GM10266 (cell line): ENCODE data around the gene MGAT4B.

Experiments used
- DNase-seq: peaks from one replicate; pipeline ENCODE4 v3.0.0; 2012; ENCODE audit errors: extremely low spot score
- TF ChIP-seq, protein P1 (sequence below): IDR thresholded peaks from 2 replicates; pipeline ENCODE4 v1.5.1; 2012; ENCODE audit warnings: mild to moderate bottlenecking, low read depth; ENCODE audit not compliant: control insufficient read depth, insufficient read depth; ENCODE audit errors: missing control alignments

The MGAT4B gene

DNA sequence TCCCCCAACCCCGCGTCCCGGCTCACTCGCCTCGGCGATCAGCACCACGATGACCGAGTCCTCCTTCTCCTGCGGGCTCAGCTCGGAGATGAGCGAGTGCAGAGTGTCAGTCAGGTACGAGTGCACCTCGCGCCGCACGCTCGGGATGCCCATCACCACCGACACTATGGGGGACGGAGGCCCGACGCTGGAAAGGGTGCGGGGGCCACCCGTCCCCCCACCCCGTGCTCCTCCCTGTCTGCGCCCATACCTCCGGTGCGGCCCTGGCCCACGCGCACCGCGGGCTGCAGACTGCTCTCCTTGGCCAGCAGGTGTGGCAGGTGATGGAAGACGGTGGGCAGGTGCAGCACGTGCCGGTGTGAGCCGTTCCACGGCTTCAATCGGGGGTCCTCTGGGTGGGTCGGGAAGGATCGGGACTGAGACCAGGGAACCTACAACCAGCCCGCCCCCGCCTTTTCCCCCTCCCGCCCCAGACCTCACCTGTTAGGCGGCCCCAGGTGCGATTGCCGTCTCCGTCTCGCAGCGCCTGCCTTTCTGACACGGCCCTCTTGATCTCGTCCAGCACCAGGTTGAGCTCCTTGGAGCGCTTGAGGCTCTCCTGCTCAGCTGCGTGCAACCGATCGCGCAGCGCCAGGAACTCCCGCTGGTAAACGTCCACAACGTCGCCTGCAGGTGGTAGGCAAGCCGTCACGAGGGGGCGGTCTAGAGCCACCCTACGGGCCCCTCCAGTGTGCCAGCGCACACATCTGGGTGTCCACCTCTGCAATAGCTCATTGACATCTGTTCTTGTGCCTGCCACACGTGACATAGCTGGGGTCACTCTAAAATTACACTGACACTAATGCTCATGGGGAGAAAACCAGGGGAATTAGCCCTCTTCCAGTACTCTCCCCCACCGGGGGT, 5.1 kb downstream of the MGAT4B start:
- DNase-seq: peak; percentile 83

DNA sequence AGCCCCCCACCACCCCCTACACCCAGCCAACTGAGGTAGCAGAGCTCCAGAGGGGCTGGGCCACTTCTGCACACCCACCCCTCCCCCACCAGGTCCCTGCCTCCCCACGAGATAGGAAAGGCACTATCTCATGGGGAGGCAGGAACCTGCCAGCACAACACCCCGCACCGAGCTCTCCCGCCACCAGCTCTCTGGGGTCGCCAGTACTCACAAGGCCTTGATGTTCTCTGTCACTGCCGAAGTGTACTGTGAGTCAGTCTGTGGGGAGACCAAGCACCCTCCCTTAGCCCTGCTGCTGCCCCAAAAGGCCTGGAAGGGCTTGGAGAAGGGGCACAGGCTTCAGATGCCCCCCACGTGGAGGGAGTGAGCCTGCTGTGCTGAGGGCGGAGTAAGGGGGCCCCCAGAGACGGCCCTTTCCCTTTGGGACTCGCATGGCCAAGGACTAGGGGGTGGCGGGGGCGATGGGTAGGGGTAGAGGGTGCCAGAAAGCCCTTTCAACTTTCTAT, 5.9 kb downstream of the MGAT4B start:
- DNase-seq: no peak
- TF ChIP-seq, protein P1, sequence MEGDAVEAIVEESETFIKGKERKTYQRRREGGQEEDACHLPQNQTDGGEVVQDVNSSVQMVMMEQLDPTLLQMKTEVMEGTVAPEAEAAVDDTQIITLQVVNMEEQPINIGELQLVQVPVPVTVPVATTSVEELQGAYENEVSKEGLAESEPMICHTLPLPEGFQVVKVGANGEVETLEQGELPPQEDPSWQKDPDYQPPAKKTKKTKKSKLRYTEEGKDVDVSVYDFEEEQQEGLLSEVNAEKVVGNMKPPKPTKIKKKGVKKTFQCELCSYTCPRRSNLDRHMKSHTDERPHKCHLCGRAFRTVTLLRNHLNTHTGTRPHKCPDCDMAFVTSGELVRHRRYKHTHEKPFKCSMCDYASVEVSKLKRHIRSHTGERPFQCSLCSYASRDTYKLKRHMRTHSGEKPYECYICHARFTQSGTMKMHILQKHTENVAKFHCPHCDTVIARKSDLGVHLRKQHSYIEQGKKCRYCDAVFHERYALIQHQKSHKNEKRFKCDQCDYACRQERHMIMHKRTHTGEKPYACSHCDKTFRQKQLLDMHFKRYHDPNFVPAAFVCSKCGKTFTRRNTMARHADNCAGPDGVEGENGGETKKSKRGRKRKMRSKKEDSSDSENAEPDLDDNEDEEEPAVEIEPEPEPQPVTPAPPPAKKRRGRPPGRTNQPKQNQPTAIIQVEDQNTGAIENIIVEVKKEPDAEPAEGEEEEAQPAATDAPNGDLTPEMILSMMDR: no peak

More for the DNA sequence above, 5.1 kb downstream of the MGAT4B start:
- TF ChIP-seq, protein P1: peak; percentile 69

DNA sequence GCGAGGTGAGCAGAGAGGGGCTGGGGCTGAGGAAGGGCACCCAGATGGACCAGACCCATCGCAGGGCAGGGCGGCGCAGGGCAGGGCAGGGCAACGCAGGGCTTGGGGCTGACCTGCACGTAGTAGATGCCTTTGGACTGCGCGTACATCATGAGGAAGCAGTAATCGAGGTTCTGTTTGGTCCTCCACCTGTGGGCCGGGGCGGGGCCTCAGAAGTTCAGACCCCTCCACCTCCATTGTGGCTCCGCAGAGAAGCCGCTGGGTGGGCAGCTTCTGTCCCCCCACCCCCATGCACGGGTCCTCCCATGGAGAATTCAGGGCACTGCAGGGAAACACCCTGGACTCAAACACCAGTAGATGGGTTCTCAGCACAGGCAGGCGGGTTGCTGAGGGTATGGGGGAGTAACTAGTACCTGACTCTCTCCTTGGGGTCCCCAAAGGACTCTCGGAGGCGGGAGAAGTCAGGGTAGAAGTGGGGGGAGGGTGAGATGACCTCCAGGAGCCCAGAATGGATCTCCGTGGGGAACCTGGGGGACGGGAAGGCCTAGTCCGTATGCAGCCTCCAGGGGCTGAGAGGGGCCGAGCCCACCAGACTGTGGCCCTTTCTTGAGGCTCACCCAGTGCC, 6.5 kb downstream of the MGAT4B start:
- peak; percentile 21 for DNase-seq
- TF ChIP-seq, protein P1: no peak

DNA sequence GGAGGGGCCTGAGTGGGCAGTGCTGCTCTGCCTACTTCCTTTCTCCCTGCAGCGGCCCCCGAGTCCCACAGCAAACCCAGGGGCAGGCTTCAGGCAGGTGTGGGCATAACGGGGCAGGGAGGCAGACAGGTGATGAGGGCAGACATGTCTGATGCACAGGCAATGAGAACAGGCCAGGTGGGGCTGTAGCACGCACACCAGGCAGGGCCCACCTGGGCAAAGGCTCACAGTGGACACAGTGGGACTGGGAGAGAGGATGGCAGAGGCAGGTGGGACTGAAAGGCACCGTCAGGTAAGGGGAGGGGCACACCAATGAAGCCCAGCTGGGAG, 7.1 kb downstream of the MGAT4B start:
- no peak for DNase-seq
- TF ChIP-seq, protein P1: no peak

DNA sequence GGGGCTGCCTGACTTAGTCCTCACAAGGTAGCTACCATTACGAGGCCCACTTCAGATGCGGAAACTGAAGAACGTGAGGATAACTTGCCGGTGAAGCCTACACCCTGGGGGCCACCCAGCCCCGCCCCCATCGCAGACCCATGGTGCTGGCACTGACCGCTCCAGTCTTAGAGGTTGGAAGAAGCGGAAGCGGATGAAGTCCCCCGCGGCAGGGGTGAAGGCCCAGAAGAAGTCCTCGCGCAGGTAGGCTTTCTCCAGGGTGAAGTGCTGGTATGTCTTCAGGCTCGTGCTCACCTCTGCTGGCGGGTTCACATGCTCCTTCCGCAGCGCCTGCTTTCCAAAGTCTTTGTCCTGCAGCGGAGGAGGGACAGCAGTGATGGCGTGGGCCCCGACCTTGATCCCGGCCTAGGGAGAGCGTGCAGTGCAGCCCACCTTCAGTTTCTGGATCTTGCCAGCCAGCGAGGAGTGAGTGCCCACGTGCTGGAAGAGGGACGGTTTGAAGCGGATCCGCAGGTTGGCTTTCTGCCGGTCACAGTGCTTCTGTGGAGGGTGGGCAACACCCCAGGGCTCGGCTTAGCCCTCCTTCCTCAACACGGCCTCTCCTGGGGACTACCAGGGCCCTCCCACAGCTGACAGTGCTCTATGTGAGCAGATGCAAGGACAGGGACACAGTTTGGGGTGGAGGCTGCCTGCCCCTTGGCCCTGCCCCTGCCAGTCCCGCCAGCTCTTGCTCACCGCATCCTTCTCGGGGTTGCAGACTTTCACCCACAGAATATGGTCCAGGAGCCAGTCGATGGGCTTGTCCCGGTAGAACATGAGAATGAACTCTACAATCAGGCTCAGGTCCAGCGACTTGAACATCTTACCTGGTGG, 7.7 kb downstream of the MGAT4B start:
- no peak for DNase-seq
- TF ChIP-seq, protein P1: no peak

DNA sequence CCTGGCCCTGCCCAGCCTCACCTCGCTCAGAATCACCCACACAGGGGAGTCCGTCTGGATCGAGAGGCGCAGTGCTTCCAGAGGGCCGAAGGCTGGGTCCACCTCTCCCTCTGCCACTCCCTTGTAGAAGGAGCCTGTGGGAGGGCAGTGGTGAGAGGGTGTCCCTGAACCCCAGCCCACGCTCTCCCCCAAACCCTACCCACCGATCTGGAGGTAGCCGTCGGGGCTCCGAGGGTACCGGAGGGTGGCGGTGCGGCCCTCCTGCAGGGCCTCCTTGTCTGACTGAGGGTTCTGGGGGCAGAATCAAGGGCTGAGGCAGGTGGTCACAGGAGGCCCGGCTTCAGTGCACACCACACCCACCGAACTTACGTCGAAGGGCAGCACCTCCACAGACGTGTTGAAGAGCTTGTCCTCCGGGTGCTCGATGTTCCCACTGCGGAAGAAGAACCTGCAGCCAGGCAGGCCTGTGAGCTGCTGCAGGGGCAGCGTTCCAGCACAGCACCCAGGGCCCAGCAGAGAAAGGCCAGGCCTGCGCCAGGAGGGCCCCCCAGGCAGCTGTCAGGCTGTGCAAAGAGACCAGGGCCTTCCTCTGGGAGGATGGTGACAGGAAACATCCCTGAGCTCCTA, 8.4 kb downstream of the MGAT4B start:
- no peak for DNase-seq
- TF ChIP-seq, protein P1: no peak
